Calu3 (cell line): Measurements from ENCODE around the gene RAB10. TPM values are rescaled to one million over a fixed set of nuclear protein-coding genes. Genes with fewer than 3 reads are reported as not detected.
A peak's percentile ranks its signal among the peaks of the same experiment; 100 is the strongest.

Experiments used
- BruUV-seq: library from RNA; stranded (reverse); fragments of 400-500 nt; replicated peaks from 2 replicates; lab custom pipeline; 2021; lab: Mats Ljungman, UMichigan
- CTCF ChIA-PET: fragments of 300-600 bp; sonication (Branson Sonifier 250); formaldehyde crosslinking; loops from one replicate; lab custom pipeline; 2022; ENCODE audit warnings: antibody characterized with exemption; lab: Charles Lee
- DNase-seq: peaks from one replicate; pipeline ENCODE4 v3.0.0; 2022
- H3K27ac Mint-ChIP-seq: one replicate; pipeline ENCODE4 v1.8.0; 2022; ENCODE audit warnings: mixed read lengths; ENCODE audit not compliant: unreplicated experiment
- H3K27me3 Mint-ChIP-seq: one replicate; pipeline ENCODE4 v1.8.0; 2022; ENCODE audit warnings: mixed read lengths; ENCODE audit not compliant: unreplicated experiment
- H3K36me3 Mint-ChIP-seq: one replicate; pipeline ENCODE4 v1.8.0; 2022; ENCODE audit warnings: mild to moderate bottlenecking, moderate library complexity, mixed read lengths; ENCODE audit not compliant: insufficient read depth, unreplicated experiment
- H3K4me1 Mint-ChIP-seq: one replicate; pipeline ENCODE4 v1.8.0; 2022; ENCODE audit warnings: mild to moderate bottlenecking, low read depth, mixed read lengths; ENCODE audit not compliant: unreplicated experiment
- H3K4me3 Mint-ChIP-seq: one replicate; pipeline ENCODE4 v1.8.0; 2022; ENCODE audit warnings: mild to moderate bottlenecking, low read depth, moderate library complexity, mixed read lengths; ENCODE audit not compliant: unreplicated experiment
- H3K9me3 Mint-ChIP-seq: one replicate; pipeline ENCODE4 v1.8.0; 2022; ENCODE audit warnings: low read depth, mixed read lengths; ENCODE audit not compliant: unreplicated experiment
- intact Hi-C: fragments of 100-400 bp; cut with micrococcal nuclease; formaldehyde crosslinking; loops from one replicate; pipeline ENCODE4 v1.10.0; 2022; ENCODE audit not compliant: unreplicated experiment
- total RNA-seq: library from RNA; stranded (reverse); gene quantifications from 2 replicates; pipeline ENCODE4 v1.2.3, GENCODE V29; 2022
- TF ChIP-seq, protein P1 (sequence below): fragments of 200-600 bp; IDR thresholded peaks from one replicate; pipeline ENCODE4 v1.8.0; 2022; ENCODE audit warnings: antibody characterized with exemption; ENCODE audit not compliant: unreplicated experiment

RAB10 gene
- total RNA-seq, 1 experiment from 2014 or later = 149 TPM

DNA sequence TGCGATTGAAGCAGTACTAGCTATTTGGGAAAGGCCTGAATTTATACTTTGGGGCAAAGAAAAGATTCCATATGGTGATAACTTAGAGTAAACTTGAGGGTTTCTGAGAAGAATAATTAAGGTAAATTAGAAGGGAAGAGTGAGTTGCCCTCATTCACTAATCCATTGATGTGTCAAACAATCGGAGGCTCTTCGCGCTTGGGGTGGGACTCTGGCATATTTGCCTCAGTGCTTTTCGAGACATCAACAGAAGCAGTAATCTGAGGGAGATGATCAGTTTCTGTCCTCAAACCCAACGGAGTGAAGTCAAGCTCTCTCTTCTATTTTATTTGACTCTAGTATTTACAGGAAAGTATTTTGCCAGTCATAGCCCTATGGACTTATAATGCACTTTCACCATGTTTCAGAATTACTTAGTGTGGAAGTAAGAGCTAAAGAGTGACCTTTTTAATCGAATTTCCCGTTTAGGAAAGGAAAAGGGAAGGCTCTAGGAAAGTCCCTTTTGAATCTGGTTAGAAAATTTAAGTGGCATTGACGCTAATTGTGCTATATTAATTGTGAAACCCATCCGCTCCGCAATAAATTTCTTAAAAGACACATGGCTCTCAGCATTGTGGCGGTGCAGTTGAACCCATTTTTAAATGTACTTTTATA, 1.3 kb downstream of the RAB10 start:
- CTCF ChIA-PET = interaction anchor here (1.5 to 4.3 kb wide), 3 partner anchors 22 to 44 kb away, joined by 3 to 18 read pairs (median 9); no protein-coding TSS in a partner anchor
- intact Hi-C loops = loop anchor here (5.0 kb wide), 2 partner anchors 37 to 38 kb away; no protein-coding TSS in a partner anchor

DNA sequence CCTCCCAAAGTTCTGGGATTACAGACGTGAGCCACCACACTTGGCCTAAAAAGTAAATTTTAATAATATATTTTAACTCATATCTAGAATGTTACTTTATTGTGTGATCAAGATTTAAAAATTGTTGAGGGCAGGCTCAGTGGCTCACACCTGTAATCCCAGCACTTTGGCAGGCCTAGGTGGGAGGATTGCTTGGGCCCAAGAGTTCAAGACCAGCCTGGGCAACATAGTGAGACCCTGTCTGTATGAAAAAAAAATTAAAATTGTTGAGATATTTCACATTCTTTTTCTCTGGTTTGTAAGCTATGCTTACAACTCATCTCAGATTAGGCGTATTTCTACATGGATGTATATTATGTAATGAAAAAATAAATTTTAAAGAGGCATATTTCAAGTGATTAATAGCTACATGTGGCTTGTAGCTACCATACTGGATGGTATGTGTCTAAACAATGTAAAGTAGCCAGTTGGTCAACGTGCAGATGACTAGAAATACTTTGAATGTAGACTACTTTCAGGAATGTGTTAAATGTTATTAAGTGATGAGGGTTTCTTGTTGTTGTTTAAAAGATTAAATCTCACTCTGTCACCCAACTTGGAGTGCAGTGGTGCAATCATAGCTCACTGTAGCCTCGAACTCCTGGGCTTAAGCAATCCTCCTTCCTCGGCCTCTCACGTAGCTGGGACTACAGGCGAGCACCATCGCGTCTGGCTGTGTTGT, 5.9 kb downstream of the RAB10 start:
- H3K27me3 Mint-ChIP-seq = no peaks in the 10 kb centered on the region
- peaks cover 12% of the 10 kb centered on the region for H3K4me1 Mint-ChIP-seq
- intact Hi-C loops = loop anchor here (5.0 kb wide), 2 partner anchors 33 to 42 kb away; no protein-coding TSS in a partner anchor
- TF ChIP-seq, protein P1, sequence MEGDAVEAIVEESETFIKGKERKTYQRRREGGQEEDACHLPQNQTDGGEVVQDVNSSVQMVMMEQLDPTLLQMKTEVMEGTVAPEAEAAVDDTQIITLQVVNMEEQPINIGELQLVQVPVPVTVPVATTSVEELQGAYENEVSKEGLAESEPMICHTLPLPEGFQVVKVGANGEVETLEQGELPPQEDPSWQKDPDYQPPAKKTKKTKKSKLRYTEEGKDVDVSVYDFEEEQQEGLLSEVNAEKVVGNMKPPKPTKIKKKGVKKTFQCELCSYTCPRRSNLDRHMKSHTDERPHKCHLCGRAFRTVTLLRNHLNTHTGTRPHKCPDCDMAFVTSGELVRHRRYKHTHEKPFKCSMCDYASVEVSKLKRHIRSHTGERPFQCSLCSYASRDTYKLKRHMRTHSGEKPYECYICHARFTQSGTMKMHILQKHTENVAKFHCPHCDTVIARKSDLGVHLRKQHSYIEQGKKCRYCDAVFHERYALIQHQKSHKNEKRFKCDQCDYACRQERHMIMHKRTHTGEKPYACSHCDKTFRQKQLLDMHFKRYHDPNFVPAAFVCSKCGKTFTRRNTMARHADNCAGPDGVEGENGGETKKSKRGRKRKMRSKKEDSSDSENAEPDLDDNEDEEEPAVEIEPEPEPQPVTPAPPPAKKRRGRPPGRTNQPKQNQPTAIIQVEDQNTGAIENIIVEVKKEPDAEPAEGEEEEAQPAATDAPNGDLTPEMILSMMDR = no peak
- peaks cover 50% of the 10 kb centered on the region for H3K36me3 Mint-ChIP-seq
- BruUV-seq = no TSS peak
- DNase-seq = no peak
- CTCF ChIA-PET = interaction anchor here (0.6 kb wide), 1 partner anchor 42 kb away, joined by 6 read pairs; no protein-coding TSS in a partner anchor
- H3K4me3 Mint-ChIP-seq = no peak overlapping the region
- H3K27ac Mint-ChIP-seq = no peak overlapping the region
- no peaks in the 10 kb centered on the region for H3K9me3 Mint-ChIP-seq

More for the DNA sequence above, 1.3 kb downstream of the RAB10 start:
- H3K4me1 Mint-ChIP-seq = peaks cover 13% of the 10 kb centered on the region
- TF ChIP-seq, protein P1 = no peak
- H3K4me3 Mint-ChIP-seq = peak overlapping the region; percentile 77
- H3K27ac Mint-ChIP-seq = peak overlapping the region; percentile 68
- no peak for DNase-seq
- H3K27me3 Mint-ChIP-seq = no peaks in the 10 kb centered on the region
- BruUV-seq = TSS peak; percentile 66
- H3K36me3 Mint-ChIP-seq = peaks cover 70% of the 10 kb centered on the region
- H3K9me3 Mint-ChIP-seq = no peaks in the 10 kb centered on the region

DNA sequence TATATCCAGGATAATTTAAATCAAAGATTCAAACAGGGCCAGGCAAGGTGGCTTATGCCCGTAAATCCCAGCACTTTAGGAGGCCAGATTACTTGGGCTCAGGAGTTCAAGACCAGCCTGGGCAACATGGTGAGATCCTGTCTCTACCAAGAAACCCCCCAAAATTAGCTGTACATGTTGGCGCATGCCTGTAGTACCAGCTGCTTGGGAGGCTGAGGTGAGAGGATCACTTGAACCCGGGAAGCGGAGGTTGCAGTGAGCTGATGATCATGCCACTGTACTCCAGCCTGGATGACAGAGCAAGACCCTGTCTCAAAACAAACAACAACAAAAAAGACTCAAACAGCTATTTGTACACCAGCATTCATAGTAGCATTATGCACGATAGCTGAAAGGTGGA, 9.2 kb downstream of the RAB10 start:
- Mint-ChIP-seq H3K9me3 (no peaks in the 10 kb centered on the region), H3K27ac (no peak overlapping the region), H3K27me3 (no peaks in the 10 kb centered on the region), H3K36me3 (peaks cover 17% of the 10 kb centered on the region), H3K4me3 (no peak overlapping the region), H3K4me1 (peaks cover 12% of the 10 kb centered on the region)
- TF ChIP-seq, protein P1 = no peak
- intact Hi-C loops = no loop called here
- CTCF ChIA-PET = no interaction called here
- DNase-seq = no peak
- no TSS peak for BruUV-seq

DNA sequence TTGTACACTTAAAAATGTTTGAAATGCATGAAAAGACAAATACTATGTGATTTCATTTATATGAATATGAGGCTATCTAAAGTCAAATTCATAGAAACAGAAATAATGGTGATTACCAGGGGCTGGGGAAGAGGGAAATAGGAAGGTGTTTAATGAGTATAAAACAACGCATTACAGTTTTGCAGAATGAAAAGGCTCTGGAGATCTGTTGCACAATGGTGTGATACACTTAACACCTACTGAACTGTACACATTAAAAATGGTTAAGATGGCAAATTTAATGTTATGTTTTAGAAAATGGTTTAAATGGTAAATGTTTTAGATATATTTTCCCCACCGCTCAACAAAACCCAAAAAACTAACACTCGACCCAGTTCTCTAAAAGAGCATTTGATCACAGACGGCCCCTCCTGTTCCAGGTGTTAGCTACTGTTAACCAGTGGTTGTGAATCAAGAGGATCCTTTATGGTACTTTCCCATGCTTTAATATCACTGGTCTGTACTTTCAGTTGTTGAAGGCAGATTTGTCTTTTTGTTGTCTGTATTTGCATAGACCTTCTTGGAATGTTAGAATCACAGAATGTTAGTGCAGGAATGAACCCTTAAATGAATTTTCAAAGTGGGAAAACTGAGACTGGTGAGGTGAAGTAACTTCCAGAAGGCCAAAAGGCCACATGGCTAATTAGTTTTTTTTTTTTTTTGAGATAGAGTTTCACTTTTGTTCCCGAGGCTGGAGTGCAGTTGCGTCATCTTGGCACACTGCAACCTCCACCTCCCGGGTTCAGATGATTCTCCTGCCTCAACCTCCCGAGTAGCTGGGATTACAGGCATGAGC, 10.2 kb downstream of the RAB10 start:
- no TSS peak for BruUV-seq
- CTCF ChIA-PET = interaction anchor here (0.6 to 0.9 kb wide), 2 partner anchors 25 to 53 kb away, joined by 3 read pairs; no protein-coding TSS in a partner anchor
- no peak overlapping the region for H3K27ac Mint-ChIP-seq

More for the DNA sequence above, 10.2 kb downstream of the RAB10 start:
- peak; percentile 25 for DNase-seq
- TF ChIP-seq, protein P1 = no peak
- intact Hi-C loops = no loop called here
- Mint-ChIP-seq H3K4me3 (no peak overlapping the region), H3K36me3 (peaks cover 12% of the 10 kb centered on the region), H3K27me3 (no peaks in the 10 kb centered on the region), H3K9me3 (no peaks in the 10 kb centered on the region), H3K4me1 (peaks cover 16% of the 10 kb centered on the region)
